NB4 (cell line): ENCODE measurements around the gene CHCHD3.

ENCODE experiments used
- DNase-seq: peaks from one replicate; pipeline ENCODE4 v3.0.0; 2010; ENCODE audit warnings: low read depth
- H3K4me3 ChIP-seq: one replicate; pipeline ENCODE4 v1.5.1; 2011; ENCODE audit warnings: mild to moderate bottlenecking, low read depth, low read length, moderate library complexity
- MYC ChIP-seq: IDR thresholded peaks from 2 replicates; pipeline ENCODE4 v1.6.1; 2011; ENCODE audit warnings: low read depth, low read length
- POLR2A ChIP-seq: IDR thresholded peaks from 2 replicates; pipeline ENCODE4 v1.6.1; 2011; ENCODE audit warnings: mild to moderate bottlenecking; ENCODE audit not compliant: insufficient read length; ENCODE audit errors: extremely low read depth
- TF ChIP-seq, protein P1 (sequence below): IDR thresholded peaks from 2 replicates; pipeline ENCODE4 v1.6.1; 2011; ENCODE audit warnings: low read depth, low read length
- TF ChIP-seq, protein P2 (sequence below): IDR thresholded peaks from one replicate; pipeline ENCODE4 v1.5.1; 2012; ENCODE audit warnings: low read depth, low read length

Gene CHCHD3

DNA sequence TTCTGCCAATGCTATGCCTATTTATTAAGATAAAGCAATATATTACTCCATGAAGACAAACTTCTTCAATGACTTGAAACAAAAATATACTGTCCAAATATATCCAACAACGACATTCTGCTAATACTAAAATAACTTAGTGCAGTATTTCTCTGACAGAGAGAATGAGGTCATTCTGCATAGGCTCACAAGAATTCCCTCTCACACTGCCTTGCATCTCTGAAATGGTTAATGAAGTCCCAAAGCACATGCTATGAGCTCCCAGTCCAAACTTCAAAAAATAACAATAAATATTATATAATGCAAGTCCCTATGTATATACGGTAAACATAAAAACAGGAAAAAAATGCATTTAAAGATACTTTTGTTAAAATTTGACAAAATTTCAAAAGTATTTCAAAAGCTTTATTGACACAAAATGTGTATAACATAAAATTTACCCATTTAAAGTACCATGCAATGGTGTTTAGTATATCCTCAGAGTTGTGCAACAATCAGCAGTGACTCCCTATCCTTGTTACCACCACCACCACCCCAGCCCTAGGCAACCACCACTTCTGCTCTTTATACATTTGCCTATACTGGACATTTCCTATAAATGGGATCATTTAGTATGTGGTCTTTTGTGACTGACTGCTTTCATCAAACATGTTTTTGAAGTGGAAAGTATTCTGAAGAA, 27.6 kb downstream of the CHCHD3 start:
- peak; percentile 76 for DNase-seq
- no peak overlapping the region for H3K4me3 ChIP-seq
- TF ChIP-seq POLR2A: no peak
- TF ChIP-seq MYC: no peak
- TF ChIP-seq, protein P1, sequence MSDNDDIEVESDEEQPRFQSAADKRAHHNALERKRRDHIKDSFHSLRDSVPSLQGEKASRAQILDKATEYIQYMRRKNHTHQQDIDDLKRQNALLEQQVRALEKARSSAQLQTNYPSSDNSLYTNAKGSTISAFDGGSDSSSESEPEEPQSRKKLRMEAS: no peak
- TF ChIP-seq, protein P2, sequence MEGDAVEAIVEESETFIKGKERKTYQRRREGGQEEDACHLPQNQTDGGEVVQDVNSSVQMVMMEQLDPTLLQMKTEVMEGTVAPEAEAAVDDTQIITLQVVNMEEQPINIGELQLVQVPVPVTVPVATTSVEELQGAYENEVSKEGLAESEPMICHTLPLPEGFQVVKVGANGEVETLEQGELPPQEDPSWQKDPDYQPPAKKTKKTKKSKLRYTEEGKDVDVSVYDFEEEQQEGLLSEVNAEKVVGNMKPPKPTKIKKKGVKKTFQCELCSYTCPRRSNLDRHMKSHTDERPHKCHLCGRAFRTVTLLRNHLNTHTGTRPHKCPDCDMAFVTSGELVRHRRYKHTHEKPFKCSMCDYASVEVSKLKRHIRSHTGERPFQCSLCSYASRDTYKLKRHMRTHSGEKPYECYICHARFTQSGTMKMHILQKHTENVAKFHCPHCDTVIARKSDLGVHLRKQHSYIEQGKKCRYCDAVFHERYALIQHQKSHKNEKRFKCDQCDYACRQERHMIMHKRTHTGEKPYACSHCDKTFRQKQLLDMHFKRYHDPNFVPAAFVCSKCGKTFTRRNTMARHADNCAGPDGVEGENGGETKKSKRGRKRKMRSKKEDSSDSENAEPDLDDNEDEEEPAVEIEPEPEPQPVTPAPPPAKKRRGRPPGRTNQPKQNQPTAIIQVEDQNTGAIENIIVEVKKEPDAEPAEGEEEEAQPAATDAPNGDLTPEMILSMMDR: no peak

DNA sequence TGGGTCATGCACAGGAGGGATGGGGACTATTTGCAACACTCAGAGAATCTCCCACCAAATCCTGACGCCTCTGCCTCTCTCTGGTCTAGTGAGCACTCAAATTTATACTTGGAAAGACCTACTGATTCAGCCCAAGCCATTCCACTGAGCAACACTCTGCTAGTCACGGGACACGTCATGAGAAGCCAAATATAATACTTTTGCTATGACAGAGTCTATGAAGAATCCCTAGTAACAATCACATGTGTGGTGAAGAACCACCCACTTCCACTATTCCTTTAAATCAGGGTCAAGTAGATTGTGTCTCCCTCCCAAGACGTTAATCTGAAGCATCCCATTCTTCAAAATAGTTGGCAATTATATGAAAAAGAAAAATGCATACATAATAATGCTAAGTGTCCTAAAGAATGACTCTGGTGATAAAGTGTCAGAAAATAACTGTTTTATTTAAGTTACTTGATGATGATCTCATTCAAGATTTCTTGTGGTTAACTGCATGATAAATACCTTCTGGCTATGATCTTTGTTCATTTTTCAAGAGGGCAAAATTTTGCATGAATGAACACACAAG, 28.5 kb downstream of the CHCHD3 start:
- H3K4me3 ChIP-seq: no peak overlapping the region
- DNase-seq: no peak
- TF ChIP-seq, protein P1: no peak
- TF ChIP-seq, protein P2: no peak
- TF ChIP-seq POLR2A (no peak), MYC (no peak)

DNA sequence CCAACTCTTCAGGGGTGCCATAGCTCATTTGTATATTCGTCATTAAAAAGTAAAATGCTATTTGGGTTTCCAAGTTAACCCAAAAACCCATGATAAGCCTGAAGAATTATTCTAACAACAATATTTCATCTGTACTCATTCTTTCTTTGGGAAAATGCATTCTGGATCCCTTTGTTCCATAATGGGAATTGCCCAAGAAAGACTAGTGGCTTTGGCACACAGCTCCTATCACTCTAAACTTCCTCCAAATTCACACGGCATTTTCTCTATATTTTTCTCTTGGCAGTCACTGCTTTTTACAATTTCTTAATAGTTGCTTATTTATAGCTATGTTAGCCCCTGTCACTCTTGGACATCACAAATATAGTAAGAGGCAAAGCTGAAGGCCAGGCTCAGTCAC, 29.1 kb downstream of the CHCHD3 start:
- TF ChIP-seq MYC (no peak), POLR2A (no peak)
- TF ChIP-seq, protein P2: no peak
- TF ChIP-seq, protein P1: no peak
- no peak overlapping the region for H3K4me3 ChIP-seq

DNA sequence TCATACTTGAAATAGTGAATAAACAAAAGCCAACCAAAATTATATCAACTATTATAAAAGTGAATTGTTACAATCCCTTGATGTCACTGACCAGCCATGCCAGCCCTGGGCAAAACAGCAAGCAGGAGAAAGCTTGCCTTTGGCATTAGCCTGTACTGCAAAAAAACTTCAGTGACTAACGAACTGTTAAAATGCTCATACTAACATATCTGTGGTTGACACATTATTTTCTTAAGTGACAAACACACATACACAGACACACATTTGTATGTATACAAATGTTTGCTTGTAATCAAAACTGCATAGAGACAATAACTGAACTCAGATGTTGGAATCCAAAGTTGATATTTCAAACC, 29.5 kb downstream of the CHCHD3 start:
- no peak for DNase-seq
- H3K4me3 ChIP-seq: no peak overlapping the region
- TF ChIP-seq, protein P1: no peak
- TF ChIP-seq MYC: no peak
- TF ChIP-seq, protein P2: no peak

More for the DNA sequence above, 29.1 kb downstream of the CHCHD3 start:
- no peak for DNase-seq

DNA sequence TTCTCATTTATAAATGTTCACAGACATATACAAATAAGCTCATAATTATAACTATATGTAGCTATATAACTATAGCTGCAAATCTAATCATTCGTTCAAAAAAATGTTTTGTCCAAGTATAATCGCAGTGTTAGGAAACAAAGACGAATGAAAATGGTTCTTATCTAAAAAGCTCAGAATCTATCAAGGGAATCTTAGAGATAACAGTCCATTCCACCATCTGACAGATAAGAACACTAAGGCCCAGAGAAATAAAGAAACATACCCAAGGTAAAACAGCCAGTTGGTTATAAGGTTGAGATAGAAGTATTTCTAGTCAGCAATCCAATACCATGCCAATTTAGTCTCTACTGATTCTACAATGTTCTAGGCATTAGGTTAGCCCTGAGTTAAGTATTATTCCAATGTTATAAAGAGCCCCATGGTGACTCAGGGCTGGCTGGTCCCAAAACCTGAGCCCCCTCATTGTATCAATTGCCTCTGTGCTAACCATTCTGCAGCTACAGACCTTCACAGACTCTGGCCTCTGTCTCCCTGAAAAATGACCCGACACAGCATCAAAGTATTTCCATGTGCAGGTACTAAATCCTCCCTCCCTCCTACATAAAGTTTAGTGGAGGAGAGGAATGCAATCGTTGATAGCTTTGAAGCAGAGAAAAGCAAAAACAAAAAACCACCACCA, 30.0 kb downstream of the CHCHD3 start:
- TF ChIP-seq MYC: no peak
- TF ChIP-seq, protein P1: no peak
- TF ChIP-seq, protein P2: no peak
- no peak for TF ChIP-seq POLR2A
- H3K4me3 ChIP-seq: no peak overlapping the region
- no peak for DNase-seq
